ENCODE results near the gene NTM.

DNA sequence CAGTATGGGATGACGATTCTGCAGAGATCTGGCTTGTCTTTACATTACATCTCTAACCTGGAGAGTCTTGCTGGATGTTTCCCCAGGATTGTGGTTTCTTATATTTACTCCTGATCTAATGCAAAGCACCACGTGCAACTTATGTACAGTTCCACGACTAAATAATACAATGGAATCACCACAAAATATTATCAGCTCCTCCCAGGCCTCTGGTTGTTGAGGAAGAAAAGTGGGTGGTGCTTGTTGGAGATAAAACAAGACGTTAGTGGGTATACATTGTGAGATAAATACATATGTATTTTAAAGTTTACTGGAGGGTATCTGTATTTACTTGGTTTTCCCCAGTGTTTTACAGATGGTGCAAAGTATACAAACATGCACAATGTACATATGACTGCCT is 569.7 kb downstream of the NTM start:
- no peak for TF ChIP-seq SP1 (IDR thresholded peaks at IDR 0.05; ENCODE audit: low read depth)
- no peak for TF ChIP-seq REST (IDR thresholded peaks at IDR 0.05; ENCODE audit: low read depth)
- no peak for TF ChIP-seq POLR2AphosphoS5 (IDR thresholded peaks at IDR 0.05; ENCODE audit: low read depth, low read length)
- TF ChIP-seq CTCF (IDR thresholded peaks at IDR 0.05 in 2 of 3, conservative IDR thresholded peaks at IDR 0.05 in 1 of 3; ENCODE audit: borderline replicate concordance in 1 of 3, insufficient read depth in 1 of 3, low read depth in 2 of 3, low read length in 2 of 3) = no peak

Measured in HCT116 (cell line).